HG03196 (cell line): ENCODE results near the gene TRIM77.
"Not testable (repeated sequence)": the region's sequence is repeated elsewhere in the genome, so short reads cannot be mapped to it uniquely, and the experiment has no call there.

Experiments used
- ATAC-seq: cut with Tn5 transposase; IDR thresholded peaks from one replicate; pipeline ENCODE4 v1.9.1; 2021; ENCODE audit not compliant: unreplicated experiment

TRIM77 gene, protein sequence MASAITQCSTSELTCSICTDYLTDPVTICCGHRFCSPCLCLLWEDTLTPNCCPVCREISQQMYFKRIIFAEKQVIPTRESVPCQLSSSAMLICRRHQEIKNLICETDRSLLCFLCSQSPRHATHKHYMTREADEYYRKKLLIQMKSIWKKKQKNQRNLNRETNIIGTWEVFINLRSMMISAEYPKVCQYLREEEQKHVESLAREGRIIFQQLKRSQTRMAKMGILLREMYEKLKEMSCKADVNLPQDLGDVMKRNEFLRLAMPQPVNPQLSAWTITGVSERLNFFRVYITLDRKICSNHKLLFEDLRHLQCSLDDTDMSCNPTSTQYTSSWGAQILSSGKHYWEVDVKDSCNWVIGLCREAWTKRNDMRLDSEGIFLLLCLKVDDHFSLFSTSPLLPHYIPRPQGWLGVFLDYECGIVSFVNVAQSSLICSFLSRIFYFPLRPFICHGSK

DNA sequence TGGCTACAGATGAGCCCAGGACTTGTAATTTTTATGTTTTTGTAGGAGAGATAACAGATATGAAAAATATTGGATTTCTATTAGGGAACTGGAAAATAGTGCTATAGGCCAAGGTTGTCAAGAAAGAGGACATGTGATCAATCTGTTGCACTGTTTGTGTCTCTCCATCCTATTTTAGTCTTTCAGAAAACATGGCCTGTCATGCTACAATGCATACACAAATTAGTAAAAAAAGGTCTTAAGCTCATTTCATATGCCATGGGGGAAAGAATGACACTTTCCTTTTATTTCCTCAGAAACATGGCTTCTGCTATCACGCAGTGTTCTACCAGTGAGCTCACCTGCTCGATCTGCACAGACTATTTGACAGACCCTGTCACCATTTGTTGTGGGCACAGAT, at the start of gene TRIM77:
Gene TRIM77 (plus strand): TSS at position 301 of the 400 bp plus-strand sequence. CDS start 0 bp downstream, at position 301.
- ATAC-seq: not testable (repeated sequence)

DNA sequence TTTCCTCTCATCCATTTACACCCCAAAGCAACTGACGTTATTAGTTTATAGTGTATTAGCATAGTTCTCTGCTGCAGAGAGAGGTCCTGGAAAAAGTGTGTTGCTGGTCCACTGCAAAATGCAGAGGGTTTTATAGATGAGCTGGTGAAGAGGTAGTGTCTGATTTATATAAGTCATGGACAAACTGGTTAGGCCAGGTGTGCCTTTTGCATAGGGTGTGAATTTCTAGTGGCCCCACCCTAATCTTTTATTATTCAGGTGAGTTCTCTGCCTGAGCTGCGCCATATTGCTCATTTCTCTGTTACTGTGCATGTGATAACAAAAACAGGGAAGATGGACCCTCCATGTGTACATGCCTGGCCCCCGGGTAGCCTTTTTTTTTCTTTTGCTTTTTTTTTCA, 43.1 kb upstream of the TRIM77 start:
- no peak for ATAC-seq

DNA sequence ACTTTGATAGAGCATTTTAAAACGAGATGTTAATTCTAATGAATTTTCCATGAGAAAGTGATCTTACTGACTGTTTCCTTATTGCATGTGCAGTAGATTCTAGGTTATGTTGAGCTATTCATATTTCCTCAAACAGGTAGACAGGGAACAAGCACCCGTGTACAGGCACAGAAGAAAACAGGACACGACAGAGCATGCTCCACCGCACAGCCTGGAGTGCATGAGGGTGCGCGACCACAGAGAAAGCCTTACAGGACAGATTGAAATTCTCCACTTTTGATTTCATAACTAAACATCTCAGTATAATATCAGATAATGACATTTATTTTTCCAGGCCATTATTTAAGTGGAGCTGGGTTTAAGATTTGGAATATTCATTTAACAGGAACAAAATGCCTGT, 41.9 kb upstream of the TRIM77 start:
- ATAC-seq: not testable (repeated sequence)

DNA sequence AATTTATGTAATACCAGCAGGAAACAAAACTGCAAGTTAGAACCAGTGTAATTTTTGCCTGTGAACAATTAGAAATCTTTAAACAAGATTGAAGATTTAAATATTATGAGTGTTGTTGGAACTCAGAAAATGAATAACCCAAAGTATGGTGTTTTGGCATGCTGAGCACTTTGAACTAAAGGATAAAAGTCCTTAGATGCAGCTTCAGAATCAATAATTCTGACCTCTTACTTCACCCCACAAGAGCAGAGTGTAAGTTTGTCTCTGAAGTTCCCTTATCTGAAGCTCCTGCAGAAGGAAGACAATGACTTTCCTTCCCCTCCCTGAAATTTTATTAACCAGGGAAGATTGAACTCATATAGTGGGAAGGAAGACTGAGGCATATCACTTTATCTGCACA, 40.5 kb upstream of the TRIM77 start:
- ATAC-seq: not testable (repeated sequence)

DNA sequence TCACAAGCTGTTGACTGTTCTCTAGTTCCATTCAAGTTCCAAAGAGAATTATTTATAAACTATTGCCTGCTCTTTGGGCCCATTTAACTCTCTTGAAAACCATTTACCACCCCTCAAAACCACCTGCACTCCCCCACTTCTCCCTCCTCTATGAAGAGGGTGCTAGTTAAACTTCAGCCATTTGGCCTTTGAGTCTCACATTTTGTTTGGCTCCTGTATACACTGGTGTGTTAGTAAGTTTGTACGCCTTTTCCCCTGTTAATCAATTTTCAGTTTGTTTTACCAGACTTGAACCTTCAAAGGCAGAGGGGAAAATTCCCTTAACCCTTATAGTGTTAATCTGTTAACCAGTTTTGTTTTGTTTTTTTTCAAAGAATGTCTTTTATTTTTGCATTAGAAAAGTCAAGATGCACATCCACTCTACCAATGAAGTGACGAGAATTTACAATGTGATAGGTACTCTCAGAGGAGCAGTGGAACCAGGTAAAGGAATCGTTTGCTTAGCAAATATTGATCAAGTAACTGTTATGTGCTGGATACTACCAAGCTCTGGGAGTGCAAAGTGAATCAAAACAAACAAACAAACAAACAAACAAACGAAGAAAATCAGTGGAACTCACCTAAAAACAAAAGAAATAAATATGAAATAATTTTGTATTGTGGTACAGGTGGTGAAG, 40.0 kb upstream of the TRIM77 start:
- ATAC-seq: not testable (repeated sequence)

DNA sequence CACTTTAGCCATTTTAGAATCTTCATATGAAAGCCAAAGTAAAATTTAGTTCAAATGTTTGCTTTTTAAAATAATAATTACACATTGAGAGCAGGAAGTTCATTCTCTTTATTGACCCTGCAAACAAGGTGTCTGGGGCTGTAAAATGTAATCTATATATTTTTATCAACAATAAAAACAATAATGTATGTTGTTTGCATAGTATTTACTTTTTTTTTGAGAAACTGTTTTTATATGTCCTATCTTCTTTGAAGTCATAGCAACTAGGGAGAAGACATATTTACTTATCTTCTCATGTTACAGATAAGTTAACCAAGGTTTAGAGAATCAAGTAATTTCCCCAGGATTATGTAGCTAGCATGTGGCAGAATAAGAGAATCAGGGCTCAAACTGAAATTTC, 37.6 kb upstream of the TRIM77 start:
- ATAC-seq: not testable (repeated sequence)

DNA sequence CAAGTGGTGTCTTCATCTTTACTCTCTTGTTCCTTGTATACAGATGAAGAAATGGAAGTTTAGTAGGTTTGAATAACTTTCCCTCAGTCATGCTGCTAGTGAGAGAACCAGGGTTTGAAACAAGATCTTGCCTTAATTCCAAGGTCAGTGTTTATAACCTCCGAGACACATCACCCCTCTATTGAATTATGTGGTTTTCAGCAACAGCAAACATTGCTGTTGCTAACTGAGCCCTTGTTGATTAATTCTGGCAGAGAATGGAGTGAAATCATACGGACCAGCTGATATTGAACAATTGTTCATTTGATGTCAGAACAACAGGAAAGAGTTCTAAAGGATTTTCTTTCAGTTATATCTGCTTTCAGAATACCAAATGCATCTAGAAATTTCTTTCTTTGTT, 36.7 kb upstream of the TRIM77 start:
- ATAC-seq: not testable (repeated sequence)

DNA sequence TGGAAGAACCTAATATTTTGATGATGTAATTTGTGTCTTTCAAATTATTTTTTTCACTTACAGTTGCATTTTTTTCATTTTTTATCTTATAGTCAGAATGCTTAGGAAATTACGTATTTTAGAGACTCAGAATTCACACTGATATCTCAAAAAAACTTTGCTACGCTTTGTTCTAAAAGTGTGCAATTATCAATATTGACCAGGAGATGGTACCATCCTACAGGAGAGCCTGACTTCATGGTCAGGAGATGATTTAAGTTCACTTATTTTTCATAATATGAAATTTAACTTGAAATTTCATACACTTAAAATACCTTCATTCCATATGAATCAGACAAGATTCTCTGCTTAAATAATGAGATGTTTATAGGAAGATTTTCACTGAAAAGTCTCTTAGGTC, 34.7 kb upstream of the TRIM77 start:
- not testable (repeated sequence) for ATAC-seq

DNA sequence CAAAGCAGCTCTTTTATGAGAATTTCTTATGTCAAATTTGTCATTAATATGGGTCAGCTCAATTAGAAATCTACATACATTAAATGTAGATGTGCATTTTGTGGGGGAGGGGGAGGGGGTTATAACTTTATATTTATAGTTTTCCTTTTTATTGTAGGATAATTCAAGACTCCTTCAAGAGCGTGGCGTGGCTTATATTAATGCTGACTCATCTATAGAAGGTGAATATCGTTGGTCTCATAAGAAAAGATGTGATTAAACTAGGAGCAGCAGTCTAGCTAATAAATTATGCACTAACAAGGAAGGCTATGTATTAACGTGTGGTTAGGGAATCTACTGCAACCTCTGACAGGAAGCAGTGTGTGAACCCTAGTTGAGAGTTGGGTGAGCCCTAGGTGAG, 34.2 kb upstream of the TRIM77 start:
- not testable (repeated sequence) for ATAC-seq

DNA sequence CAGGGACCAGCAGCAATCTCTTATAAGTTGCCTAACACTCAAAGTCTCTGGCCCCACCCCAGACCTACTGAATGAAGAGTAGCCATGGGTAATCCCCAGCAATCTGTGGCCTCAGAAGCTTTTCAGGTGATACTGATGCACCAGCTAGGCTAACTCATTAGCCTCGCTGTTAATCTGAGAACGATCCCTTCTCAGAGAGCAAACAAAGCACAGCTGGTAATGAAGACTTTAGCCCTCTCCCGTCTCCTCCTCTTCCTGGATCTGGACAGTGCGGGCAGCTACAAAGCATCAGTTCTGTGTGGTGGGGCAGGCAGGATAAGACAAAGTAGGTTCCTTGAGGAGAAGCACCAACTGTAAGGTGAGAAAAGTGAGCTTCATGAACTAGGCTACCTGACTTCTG, 3.0 kb upstream of the TRIM77 start:
- not testable (repeated sequence) for ATAC-seq

DNA sequence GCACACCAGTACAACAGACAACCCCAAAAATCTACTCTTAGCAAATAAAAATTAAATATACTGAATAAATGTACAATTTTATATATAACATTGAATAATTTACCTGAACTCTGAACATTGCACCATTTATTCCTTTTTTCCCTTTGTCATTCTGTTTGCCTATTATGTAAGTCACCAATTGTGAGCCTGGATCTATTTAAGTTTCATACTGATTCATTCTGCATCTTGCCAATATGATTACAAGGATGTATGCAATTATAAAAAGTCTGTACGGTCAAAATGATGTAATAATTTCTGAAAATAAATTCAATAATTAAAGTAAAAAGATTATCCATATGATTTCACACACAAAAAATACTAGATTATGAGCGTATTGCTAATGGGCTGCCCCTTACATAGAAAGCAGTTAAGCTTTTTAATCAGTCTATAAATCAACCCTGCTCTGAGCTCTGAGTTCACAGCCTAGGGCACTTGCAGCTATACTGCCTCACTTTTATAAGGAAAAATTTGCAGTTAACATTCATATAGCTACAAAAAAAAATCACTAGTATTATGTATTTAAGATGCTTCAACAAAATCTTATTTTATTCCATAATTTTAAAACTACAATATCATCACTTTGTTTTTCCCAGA, 14.9 kb downstream of the TRIM77 start:
- not testable (repeated sequence) for ATAC-seq

DNA sequence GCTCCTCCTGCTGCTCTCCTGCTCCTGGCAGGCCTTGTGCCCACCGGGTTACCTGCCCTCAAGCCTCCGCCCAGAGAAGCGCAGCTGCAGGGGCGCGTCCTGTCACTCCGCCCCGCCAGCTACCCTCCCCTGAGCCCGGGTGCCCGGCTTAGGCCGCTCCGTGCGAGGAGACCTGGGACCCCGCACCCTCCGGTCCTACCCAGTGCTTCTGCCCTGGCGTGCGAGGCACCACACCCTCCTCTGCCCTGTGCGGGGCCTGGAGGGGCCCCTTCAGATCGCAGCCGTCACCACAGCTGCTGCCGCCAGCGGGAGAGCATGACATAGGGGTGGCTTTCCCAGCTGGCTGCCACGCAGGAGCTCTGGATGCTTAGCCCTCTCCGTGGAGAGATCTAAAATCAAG, 20.1 kb downstream of the TRIM77 start:
- ATAC-seq: not testable (repeated sequence)

DNA sequence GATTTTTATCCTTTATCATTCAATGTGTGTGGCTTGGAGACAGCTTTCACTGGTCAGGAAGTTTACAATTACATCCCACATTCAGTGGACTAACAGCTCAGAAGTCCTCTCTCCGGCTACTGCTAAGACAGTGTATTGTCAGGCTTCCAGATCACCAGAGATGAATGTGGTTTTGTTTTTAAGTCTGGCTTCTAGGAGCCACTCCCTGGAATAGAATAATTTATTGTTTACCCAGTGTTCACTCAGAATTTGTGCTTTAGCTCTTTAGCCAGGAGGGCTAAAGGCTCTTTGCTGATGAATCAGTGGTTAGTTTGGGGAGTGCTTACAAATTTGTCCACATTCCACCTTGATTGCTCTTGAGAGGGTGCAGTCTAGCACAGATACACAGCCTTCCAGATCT, 26.5 kb downstream of the TRIM77 start:
- ATAC-seq: no peak

DNA sequence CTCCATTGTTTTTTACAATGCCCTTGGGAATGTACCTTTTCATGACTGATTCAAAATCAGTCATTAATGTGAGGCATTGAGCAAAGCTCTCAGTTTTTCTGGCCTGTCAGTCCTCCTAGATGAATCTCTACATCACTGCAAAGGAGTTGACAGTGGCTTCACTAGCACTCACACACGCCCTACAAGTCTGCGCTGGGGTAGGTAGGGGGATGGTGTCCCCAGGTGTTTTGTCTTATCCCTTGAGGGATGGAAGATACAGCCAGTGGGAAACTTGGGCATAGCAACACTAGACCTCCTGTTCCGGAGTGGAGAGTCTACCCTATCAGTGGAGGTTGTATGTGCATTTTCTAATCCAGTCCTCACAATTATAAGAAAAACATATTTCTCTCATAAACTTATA, 27.0 kb downstream of the TRIM77 start:
- ATAC-seq: no peak

DNA sequence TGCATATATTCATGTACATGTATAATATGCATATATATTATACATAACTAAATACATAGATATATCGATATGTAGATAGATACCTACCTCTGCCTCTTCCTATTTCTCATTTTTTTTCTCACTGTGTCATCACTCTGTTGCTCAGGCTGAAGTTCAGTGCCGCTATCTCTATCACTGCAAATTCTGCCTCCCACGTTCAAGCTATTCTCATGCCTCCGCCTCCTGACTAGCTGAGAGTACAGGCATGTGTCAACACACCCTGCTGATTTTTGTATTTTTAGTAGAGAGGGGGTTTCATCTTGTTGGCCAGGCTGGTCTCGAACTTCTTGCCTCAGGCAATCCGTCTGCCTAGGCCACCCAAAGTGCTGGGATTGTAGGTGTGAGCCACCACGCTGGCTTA, 31.3 kb downstream of the TRIM77 start:
- ATAC-seq: not testable (repeated sequence)

DNA sequence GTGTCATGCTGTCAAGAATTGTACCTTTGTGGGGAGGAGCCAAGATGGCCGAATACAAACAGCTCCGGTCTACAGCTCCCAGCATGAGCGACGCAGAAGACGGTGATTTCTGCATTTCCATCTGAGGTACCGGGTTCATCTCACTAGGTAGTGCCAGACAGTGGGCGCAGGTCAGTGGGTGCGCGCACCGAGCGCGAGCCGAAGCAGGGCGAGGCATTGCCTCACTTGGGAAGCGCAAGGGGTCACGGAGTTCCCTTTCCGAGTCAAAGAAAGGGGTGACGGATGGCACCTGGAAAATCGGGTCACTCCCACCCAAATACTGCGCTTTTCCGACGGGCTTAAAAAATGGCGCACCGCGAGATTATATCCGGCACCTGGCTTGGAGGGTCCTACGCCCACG, 34.1 kb downstream of the TRIM77 start:
- ATAC-seq: not testable (repeated sequence)

DNA sequence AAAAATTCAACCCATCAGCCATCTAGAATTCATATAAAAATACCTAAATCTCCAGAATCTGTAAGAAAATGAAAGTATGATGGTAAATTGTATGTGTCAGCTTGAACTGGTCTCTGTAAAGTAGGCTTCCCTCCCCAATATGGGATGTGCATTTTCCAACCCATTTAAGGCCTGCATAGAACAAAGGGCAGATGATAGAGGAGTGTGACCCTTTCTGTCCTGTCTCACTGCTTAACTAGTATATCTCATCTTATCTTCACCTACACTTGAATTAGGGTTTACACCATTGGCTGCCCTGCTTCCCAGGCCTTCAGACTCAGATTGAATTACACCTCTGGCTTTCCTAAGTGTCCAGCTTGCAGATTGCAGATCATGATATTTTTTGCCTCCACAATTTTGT, 40.7 kb downstream of the TRIM77 start:
- ATAC-seq: not testable (repeated sequence)
